ENCODE results near the gene EIF4E2. TPM values are rescaled to one million over a fixed set of nuclear protein-coding genes. Genes with fewer than 3 reads are reported as not detected.
A peak's percentile ranks its signal among the peaks of the same experiment; 100 is the strongest.

Gene EIF4E2
- total RNA-seq, 4 donors from 2014 or later, result 34.7 to 81.3 (median 58.0) TPM

GRCh38 chr2:232586943-232587505 lies 36.5 kb downstream of the EIF4E2 start:
- DNase-seq, result no peak
- TF ChIP-seq POLR2A (IDR thresholded peaks at IDR 0.05) (no peak), CTCF (IDR thresholded peaks at IDR 0.05) (no peak)
- Histone ChIP-seq H3K4me1 (peaks cover 3 to 37% (median 23%) of the 10 kb centered on the region in 3 donors), H3K27me3 (no peaks in the 10 kb centered on the region), H3K4me3 (no peak overlapping the region), H3K36me3 (peaks cover 0 to 28% (median 0%) of the 10 kb centered on the region in 3 donors), H3K9me3 (no peaks in the 10 kb centered on the region), H3K27ac (peak overlapping the region in 1 of 4 donors; percentile 13)
- intact Hi-C loops (cut with DNase I), result no loop called here
- WGBS, 2 donors, result 74 to 85% methylated on average over 5 of the region's 5 CpGs

GRCh38 chr2:232587512-232587911 lies 37.0 kb downstream of the EIF4E2 start:
- Histone ChIP-seq H3K27me3 (no peaks in the 10 kb centered on the region), H3K9me3 (no peaks in the 10 kb centered on the region), H3K4me1 (peaks cover 3 to 42% (median 27%) of the 10 kb centered on the region in 3 donors), H3K4me3 (no peak overlapping the region), H3K27ac (peak overlapping the region in 1 of 4 donors; percentile 13), H3K36me3 (peaks cover 0 to 23% (median 0%) of the 10 kb centered on the region in 3 donors)
- DNase-seq, result no peak
- WGBS, 2 donors, result 76 to 85% methylated on average over 6 of the region's 7 CpGs
- TF ChIP-seq CTCF (IDR thresholded peaks at IDR 0.05) (no peak), POLR2A (IDR thresholded peaks at IDR 0.05) (no peak)
- intact Hi-C loops (cut with DNase I), result no loop called here

- no peak overlapping the region for H3K4me3 ChIP-seq
- H3K27ac ChIP-seq, result peak overlapping the region in 2 of 4 donors; percentile 70 to 79
- no peak for DNase-seq
- peaks cover 3 to 47% (median 33%) of the 10 kb centered on the region in 3 donors for H3K4me1 ChIP-seq
- H3K9me3 ChIP-seq, result no peaks in the 10 kb centered on the region
- TF ChIP-seq CTCF (IDR thresholded peaks at IDR 0.05) (no peak), POLR2A (IDR thresholded peaks at IDR 0.05) (no peak)
- 71 to 74% methylated on average over 3 to 5 of the region's 8 CpGs for WGBS, 2 donors
- peaks cover 0 to 17% (median 0%) of the 10 kb centered on the region in 3 donors for H3K36me3 ChIP-seq
- intact Hi-C loops (cut with DNase I), result no loop called here
- no peaks in the 10 kb centered on the region for H3K27me3 ChIP-seq
Measured at GRCh38 chr2:232588031-232588430, 37.5 kb downstream of the EIF4E2 start.

- H3K36me3 ChIP-seq, result peaks cover 0 to 8% (median 0%) of the 10 kb centered on the region in 3 donors
- peaks cover 3 to 53% (median 37%) of the 10 kb centered on the region in 3 donors for H3K4me1 ChIP-seq
- intact Hi-C loops (cut with DNase I), result no loop called here
- TF ChIP-seq POLR2A (IDR thresholded peaks at IDR 0.05), result no peak
- TF ChIP-seq CTCF (IDR thresholded peaks at IDR 0.05), result no peak
- WGBS, 2 donors, result 35 to 48% methylated on average over 17 of the region's 18 CpGs
- H3K9me3 ChIP-seq, result no peaks in the 10 kb centered on the region
- no peak for DNase-seq
- H3K27ac ChIP-seq, result peak overlapping the region; percentile 66 to 79 (median 72)
- no peaks in the 10 kb centered on the region for H3K27me3 ChIP-seq
- H3K4me3 ChIP-seq, result peak overlapping the region in 1 of 4 donors; percentile 12
Measured at GRCh38 chr2:232588680-232589585, 38.4 kb downstream of the EIF4E2 start.

Data from esophagus squamous epithelium (tissue), 5 donors.